Glutamatergic neuron (in vitro differentiated cells): ENCODE measurements around the gene STMN3. TPM values are rescaled to one million over a fixed set of nuclear protein-coding genes. Genes with fewer than 3 reads are reported as not detected.

Source experiments
- DNase-seq: peaks from one replicate; pipeline ENCODE4 v3.0.0; 2022
- H3K27ac Mint-ChIP-seq: one replicate; pipeline ENCODE4 v1.8.0; 2020; ENCODE audit warnings: mild to moderate bottlenecking, mixed read lengths, inconsistent platforms; ENCODE audit not compliant: unreplicated experiment
- H3K27me3 Mint-ChIP-seq: one replicate; pipeline ENCODE4 v1.8.0; 2020; ENCODE audit warnings: mild to moderate bottlenecking, moderate library complexity, mixed read lengths, inconsistent platforms; ENCODE audit not compliant: unreplicated experiment
- H3K36me3 Mint-ChIP-seq: one replicate; pipeline ENCODE4 v1.8.0; 2020; ENCODE audit warnings: mild to moderate bottlenecking, mixed read lengths, inconsistent platforms; ENCODE audit not compliant: unreplicated experiment
- H3K4me1 Mint-ChIP-seq: one replicate; pipeline ENCODE4 v1.8.0; 2020; ENCODE audit warnings: mild to moderate bottlenecking, low read depth, mixed read lengths, inconsistent platforms; ENCODE audit not compliant: unreplicated experiment
- H3K4me3 Mint-ChIP-seq: one replicate; pipeline ENCODE4 v1.8.0; 2020; ENCODE audit warnings: mild to moderate bottlenecking, mixed read lengths, inconsistent platforms; ENCODE audit not compliant: unreplicated experiment
- H3K9me3 Mint-ChIP-seq: one replicate; pipeline ENCODE4 v1.8.0; 2020; ENCODE audit warnings: mild to moderate bottlenecking, moderate library complexity, mixed read lengths, inconsistent platforms; ENCODE audit not compliant: unreplicated experiment
- total RNA-seq: library from RNA; stranded (reverse); fragmentation: NEBNext Ultra II Directional; extraction: Animal tissue kit (Norgen Biotek cat#: 25700); gene quantifications from one replicate; pipeline ENCODE4 v1.2.1, GENCODE V29; 2021; ENCODE audit not compliant: unreplicated experiment
- TF ChIP-seq, protein P1 (sequence below): fragments of 200-600 bp; sonication (generic); IDR thresholded peaks from one replicate; pipeline ENCODE4 v1.5.0; 2021; ENCODE audit not compliant: partially characterized antibody, unreplicated experiment

STMN3 gene
- total RNA-seq, 1 donor from 2014 or later: 459 TPM

DNA sequence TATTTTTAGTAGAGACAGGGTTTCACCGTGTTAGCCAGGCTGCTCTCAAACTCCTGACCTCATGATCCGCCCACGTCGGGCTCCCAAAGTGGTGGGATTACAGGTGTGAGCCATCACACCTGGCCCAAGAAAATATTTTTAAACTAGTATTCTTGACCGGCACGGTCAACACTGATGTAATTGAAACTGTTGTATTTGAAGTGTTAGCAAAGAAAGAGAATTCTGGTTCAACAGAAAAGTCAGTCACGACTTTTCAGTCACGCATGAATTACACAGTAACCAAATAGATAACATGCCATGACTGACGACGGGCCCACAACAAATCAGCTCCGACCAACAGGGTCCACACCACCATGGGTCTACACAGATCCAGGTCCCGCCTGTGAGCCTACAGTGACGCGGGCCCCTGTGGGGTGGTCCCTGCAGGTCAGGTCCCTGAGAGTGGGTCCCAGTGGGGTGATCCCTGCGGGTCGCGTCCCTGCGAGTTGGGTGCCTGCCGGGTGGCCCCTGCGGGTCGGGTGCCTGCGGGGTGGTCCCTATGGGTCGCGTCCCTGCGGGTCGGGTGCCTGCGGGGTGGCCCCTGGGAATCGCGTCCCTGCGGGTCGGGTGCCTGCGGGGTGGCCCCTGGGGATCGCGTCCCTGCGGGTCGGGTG is 27.3 kb downstream of the STMN3 start:
- H3K36me3 Mint-ChIP-seq: no peaks in the 10 kb centered on the region
- H3K27me3 Mint-ChIP-seq: peaks cover 20% of the 10 kb centered on the region
- H3K27ac Mint-ChIP-seq: peak overlapping the region; percentile 72
- H3K9me3 Mint-ChIP-seq: peaks cover 18% of the 10 kb centered on the region
- H3K4me1 Mint-ChIP-seq: peaks cover 16% of the 10 kb centered on the region
- no peak for DNase-seq
- H3K4me3 Mint-ChIP-seq: peak overlapping the region; percentile 72
- TF ChIP-seq, protein P1, sequence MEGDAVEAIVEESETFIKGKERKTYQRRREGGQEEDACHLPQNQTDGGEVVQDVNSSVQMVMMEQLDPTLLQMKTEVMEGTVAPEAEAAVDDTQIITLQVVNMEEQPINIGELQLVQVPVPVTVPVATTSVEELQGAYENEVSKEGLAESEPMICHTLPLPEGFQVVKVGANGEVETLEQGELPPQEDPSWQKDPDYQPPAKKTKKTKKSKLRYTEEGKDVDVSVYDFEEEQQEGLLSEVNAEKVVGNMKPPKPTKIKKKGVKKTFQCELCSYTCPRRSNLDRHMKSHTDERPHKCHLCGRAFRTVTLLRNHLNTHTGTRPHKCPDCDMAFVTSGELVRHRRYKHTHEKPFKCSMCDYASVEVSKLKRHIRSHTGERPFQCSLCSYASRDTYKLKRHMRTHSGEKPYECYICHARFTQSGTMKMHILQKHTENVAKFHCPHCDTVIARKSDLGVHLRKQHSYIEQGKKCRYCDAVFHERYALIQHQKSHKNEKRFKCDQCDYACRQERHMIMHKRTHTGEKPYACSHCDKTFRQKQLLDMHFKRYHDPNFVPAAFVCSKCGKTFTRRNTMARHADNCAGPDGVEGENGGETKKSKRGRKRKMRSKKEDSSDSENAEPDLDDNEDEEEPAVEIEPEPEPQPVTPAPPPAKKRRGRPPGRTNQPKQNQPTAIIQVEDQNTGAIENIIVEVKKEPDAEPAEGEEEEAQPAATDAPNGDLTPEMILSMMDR: no peak

DNA sequence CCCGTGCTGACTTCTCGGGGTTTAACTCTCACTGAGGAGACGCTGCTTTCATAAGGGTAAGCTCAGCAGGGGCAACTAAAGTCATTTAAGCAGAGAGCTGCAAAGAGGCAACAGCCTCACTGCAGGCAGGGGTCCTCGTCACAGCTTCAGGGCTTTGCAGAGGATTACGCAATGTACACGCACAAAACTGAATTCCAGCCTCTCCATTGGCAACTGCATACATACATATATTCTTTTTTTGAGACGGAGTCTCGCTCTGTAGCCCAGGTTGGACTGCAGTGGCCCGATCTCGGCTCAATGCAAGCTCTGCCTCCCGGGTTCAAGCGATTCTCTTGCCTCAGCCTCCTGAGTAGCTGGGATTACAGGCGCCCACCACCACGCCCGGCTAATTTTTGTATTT is 28.7 kb downstream of the STMN3 start:
- Mint-ChIP-seq H3K27ac (no peak overlapping the region), H3K27me3 (peaks cover 18% of the 10 kb centered on the region), H3K4me3 (no peak overlapping the region), H3K36me3 (no peaks in the 10 kb centered on the region), H3K4me1 (peaks cover 14% of the 10 kb centered on the region), H3K9me3 (peaks cover 14% of the 10 kb centered on the region)
- TF ChIP-seq, protein P1: no peak
- DNase-seq: no peak

DNA sequence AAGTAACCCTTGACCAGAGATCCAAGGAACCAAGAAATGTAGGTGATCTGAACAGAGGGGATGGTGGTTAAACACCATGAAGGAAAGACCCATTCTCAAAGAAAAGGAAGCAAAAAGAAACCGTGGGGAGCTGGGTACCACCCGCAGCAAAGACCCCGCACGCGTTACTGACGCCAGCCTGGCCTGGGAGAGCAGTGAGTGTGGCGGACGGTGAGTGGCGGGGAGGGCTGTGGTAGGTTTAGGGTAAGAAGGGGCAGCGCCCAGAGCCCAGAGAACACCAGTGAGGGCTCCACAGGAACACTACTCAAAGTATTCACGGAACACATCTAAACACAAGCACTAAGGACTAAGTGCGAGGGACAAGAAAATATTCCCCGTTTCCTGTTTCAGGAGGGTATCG is 30.5 kb downstream of the STMN3 start:
- H3K4me3 Mint-ChIP-seq: no peak overlapping the region
- H3K27me3 Mint-ChIP-seq: peaks cover 6% of the 10 kb centered on the region
- peak; percentile 5 for DNase-seq
- H3K36me3 Mint-ChIP-seq: no peaks in the 10 kb centered on the region
- H3K9me3 Mint-ChIP-seq: no peaks in the 10 kb centered on the region
- no peak overlapping the region for H3K27ac Mint-ChIP-seq
- TF ChIP-seq, protein P1: no peak
- H3K4me1 Mint-ChIP-seq: peaks cover 3% of the 10 kb centered on the region

DNA sequence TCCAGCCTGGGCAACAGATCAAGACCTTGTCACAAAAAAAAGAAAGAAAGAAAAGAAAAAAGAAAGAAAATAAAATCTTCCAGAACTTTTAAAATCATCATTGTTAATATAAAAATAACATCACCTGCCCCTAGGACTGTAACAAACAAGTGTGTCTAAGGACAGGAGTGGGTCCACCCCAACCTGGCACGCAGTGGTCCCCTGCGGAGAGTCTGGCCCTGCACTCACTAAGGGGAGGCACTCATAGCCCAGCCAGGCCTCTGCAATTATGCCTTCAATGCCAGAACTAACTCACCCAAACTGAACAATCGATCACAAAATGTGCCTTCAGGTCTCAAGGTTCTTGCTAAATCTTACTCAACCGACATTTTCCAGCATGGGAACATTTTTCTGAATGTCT is 31.1 kb downstream of the STMN3 start:
- Mint-ChIP-seq H3K4me3 (no peak overlapping the region), H3K27ac (no peak overlapping the region), H3K36me3 (no peaks in the 10 kb centered on the region), H3K9me3 (no peaks in the 10 kb centered on the region), H3K4me1 (peaks cover 3% of the 10 kb centered on the region), H3K27me3 (peaks cover 6% of the 10 kb centered on the region)
- TF ChIP-seq, protein P1: no peak
- DNase-seq: no peak

DNA sequence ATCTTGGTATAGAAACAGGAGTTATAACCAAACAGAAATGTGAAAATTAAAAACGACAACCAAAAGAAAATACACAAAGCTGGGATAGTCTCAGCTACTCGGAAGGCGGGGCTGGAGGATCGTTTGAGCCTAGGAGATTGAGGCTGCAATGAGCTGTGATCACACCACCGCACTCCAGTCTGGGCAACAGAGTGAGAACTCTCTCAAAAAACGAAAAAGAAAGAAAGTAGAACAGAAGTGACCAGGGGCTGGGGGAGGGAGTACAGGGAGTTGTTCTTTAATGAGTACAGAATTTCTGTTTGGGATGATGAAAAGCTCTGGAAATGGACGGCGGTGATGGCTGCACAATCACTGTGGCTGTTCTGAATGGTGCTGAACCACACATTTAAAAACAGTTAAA is 32.2 kb downstream of the STMN3 start:
- no peak overlapping the region for H3K4me3 Mint-ChIP-seq
- TF ChIP-seq, protein P1: no peak
- H3K27ac Mint-ChIP-seq: no peak overlapping the region
- no peaks in the 10 kb centered on the region for H3K36me3 Mint-ChIP-seq
- DNase-seq: peak; percentile 2
- H3K27me3 Mint-ChIP-seq: peaks cover 8% of the 10 kb centered on the region
- peaks cover 3% of the 10 kb centered on the region for H3K4me1 Mint-ChIP-seq
- no peaks in the 10 kb centered on the region for H3K9me3 Mint-ChIP-seq
